Measurements from ENCODE around the gene NAALADL1.

The NAALADL1 gene

DNA sequence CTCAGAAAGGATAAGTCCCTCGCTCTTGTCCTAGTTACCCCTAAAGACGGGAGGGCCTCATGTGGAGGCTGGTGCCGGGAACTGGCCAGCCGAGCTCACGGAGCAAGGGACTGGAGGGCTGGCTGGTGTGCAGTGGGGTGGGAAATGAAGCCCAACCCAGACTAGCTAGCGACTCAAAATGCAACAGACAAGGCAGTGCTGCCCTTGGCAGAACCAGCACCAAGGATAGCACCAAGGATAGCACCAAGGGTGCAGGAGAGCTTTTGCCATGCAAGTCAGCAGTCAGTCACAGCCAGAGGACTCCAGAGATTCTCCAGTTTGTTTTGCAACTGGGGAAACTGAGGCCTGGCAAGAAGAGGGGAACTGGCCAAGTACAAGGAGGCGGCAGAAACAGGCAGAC is 55.1 kb downstream of the NAALADL1 start:
- no peak overlapping the region for H3K4me3 ChIP-seq (ENCODE audit: low read length)
- TF ChIP-seq, protein P1, sequence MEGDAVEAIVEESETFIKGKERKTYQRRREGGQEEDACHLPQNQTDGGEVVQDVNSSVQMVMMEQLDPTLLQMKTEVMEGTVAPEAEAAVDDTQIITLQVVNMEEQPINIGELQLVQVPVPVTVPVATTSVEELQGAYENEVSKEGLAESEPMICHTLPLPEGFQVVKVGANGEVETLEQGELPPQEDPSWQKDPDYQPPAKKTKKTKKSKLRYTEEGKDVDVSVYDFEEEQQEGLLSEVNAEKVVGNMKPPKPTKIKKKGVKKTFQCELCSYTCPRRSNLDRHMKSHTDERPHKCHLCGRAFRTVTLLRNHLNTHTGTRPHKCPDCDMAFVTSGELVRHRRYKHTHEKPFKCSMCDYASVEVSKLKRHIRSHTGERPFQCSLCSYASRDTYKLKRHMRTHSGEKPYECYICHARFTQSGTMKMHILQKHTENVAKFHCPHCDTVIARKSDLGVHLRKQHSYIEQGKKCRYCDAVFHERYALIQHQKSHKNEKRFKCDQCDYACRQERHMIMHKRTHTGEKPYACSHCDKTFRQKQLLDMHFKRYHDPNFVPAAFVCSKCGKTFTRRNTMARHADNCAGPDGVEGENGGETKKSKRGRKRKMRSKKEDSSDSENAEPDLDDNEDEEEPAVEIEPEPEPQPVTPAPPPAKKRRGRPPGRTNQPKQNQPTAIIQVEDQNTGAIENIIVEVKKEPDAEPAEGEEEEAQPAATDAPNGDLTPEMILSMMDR (conservative IDR thresholded peaks at IDR 0.05; ENCODE audit: low read length), result no peak
- DNase-seq (ENCODE audit: low read depth), result peak; percentile 39

DNA sequence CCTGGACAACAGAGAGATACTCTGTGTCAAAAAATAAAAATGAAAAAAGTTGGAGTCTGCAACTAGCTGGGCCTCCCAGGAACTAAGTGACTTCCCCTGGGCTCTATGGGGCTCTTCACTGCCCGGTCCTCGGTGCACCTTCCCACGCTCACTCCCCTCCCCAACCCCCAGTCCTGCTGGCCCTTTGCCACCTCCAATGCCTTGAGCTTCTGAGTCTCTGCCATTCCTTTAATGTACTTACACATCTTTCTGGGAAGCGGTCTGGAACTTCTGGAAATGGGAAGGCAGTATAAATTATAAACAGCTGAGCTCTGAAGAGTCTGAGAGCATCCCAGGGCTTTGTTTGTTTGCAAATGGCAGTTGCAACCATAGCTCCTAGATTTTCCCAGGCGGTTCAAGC is 55.6 kb downstream of the NAALADL1 start:
- TF ChIP-seq, protein P1 (conservative IDR thresholded peaks at IDR 0.05; ENCODE audit: low read length), result no peak

DNA sequence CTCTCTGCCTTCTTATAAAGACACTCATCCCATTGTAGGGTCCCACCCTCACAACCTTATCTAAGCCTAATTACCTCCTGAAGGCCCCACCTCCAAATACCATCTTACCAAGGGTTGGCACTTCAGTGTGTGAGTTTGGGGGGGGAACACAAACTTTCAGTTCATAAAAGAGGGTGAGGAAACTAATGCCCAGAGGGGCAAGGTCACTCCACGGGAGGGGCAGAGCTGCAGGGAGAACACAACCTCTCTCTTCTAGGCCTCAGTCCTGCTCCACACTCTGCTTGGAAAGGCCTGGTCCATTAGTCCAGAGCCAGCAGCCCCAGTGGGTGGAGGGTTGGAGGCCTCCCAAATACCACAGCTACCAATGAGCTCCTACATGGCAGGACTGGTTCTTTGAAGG is 58.9 kb downstream of the NAALADL1 start:
- TF ChIP-seq, protein P1 (conservative IDR thresholded peaks at IDR 0.05; ENCODE audit: low read length), result no peak
- no peak for DNase-seq (ENCODE audit: low read depth)
- no peak overlapping the region for H3K4me3 ChIP-seq (ENCODE audit: low read length)

More for the DNA sequence above, 55.6 kb downstream of the NAALADL1 start:
- peak; percentile 34 for DNase-seq (ENCODE audit: low read depth)
- H3K4me3 ChIP-seq (ENCODE audit: low read length), result no peak overlapping the region

DNA sequence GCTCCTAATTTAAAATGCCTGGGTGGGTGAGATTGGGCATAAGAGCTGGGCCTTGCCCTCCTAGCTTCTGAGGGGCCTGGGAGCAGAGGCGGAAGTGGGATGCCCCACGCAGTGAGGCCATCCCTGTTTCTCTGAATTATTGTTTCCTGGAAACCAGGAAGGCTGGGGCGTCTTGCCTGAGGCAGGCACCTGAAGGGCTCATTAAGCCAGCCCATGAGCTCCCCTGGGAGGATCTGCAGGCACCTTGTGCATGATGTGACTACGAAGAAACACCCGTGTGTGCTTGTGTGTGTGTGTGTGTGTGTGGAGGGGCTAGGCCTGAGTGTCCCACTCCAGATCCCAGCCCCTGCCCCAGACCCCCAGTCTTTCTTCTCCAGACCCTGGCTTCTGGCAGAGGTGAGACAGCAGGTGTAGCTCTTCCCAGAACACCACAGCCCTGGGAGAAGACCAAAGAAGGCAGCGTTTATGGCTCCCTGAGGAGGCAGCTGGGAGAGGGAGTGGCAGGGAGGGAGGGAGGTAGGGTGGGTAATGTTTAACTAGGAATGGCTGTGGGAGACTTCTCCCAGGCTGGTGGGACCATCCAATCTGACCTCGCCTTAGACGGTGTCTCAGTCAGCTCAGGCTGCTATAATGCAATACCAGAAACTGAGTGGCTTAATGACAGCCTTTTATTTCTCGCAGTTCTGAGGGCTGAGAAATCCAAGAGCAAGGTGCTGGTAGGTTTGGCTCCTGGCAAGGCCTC is 59.5 kb downstream of the NAALADL1 start:
- TF ChIP-seq, protein P1 (conservative IDR thresholded peaks at IDR 0.05; ENCODE audit: low read length), result no peak
- DNase-seq (ENCODE audit: low read depth), result no peak
- no peak overlapping the region for H3K4me3 ChIP-seq (ENCODE audit: low read length)

DNA sequence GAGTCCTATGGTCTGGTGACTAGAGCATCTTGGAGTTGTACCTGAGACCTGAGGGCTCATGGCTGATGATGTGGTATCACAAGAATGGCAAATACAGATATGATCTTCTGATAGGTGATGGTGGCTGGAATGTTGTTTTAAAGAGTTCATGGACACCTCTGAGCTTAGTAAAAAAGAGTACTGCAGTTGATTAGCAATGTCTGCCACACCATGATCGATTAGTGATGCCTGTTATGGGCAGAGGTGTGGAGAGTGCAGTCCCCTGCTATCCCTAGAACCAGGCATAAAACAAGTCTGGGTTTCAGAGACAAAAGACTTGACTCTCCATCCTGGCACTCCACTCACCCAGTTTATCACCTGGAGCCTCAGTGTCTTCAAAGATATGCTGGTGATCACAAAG is 60.2 kb downstream of the NAALADL1 start:
- no peak for DNase-seq (ENCODE audit: low read depth)

DNA sequence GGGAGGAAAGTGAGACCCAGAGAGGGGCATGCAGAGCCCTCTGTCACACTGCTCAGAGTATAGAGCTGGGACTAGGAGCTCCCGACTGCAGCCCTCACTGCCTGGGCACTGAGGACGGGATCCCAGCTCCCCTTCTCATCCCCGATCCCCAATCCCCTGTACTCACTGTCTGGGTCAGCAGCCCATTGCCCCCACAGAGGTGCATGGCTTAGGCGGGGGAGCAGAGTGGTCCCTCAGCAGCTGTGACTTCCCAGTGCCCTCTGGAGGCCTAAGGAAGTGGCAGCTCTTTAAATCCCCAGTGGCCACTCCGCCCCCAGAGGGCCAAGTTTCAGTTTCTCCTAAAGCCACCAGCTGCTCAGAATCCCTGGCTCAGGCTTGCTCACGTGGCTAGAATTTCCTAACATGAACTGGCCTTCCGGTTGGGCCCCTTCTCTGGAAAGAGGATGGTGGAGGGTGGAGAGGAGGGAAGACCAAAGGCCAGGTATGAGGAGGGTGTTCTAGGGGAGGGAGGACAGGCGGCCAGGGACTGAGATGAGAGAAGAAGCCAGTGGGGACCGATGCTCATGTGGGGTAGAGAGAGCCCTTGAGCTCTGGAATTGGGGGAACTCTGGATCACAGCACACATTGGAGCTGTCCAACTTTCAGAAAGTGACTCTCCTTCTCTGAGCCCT is 61.5 kb downstream of the NAALADL1 start, which contains the start of gene BATF2:
Gene BATF2, minus strand, starts transcription at position 262 of the 671 bp plus-strand sequence. Its CDS starts 57 bp downstream, at position 205.
- H3K4me3 ChIP-seq (ENCODE audit: low read length), result peak within 1 kb of the TSS; percentile 53
- TF ChIP-seq, protein P1 (conservative IDR thresholded peaks at IDR 0.05; ENCODE audit: low read length), result peak; percentile 47
- peak; percentile 73 for DNase-seq (ENCODE audit: low read depth)

More for the DNA sequence above, 60.2 kb downstream of the NAALADL1 start:
- TF ChIP-seq, protein P1 (conservative IDR thresholded peaks at IDR 0.05; ENCODE audit: low read length), result no peak
- no peak overlapping the region for H3K4me3 ChIP-seq (ENCODE audit: low read length)

DNA sequence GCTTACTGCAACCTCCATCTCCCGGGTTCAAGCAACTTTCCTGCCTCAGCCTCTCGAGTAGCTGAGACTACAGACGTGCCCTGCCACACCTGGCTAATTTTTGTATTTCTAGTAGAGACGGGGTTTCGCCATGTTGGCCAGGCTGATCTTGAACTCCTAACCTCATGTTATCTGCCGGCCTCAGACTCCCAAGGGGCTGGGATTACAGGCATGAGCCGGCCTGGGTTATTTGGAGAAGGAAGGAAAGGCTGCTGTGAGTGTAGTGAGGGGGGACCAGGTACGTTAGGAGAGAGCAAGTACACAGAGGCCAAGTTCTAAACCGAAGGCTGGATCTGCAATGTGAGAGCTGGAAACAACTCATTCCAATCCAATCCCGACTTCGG is 62.0 kb downstream of the NAALADL1 start:
- peak overlapping the region; percentile 53 for H3K4me3 ChIP-seq (ENCODE audit: low read length)
- TF ChIP-seq, protein P1 (conservative IDR thresholded peaks at IDR 0.05; ENCODE audit: low read length), result no peak
- DNase-seq (ENCODE audit: low read depth), result no peak
